HG02840 (cell line): ENCODE measurements around the gene C1QBP.

Source experiments
- ATAC-seq: cut with Tn5 transposase; IDR thresholded peaks from one replicate; pipeline ENCODE4 v1.9.1; 2021; ENCODE audit warnings: mild to moderate bottlenecking, moderate library complexity, moderate number of reproducible peaks; ENCODE audit not compliant: unreplicated experiment, low FRiP score

C1QBP gene, protein sequence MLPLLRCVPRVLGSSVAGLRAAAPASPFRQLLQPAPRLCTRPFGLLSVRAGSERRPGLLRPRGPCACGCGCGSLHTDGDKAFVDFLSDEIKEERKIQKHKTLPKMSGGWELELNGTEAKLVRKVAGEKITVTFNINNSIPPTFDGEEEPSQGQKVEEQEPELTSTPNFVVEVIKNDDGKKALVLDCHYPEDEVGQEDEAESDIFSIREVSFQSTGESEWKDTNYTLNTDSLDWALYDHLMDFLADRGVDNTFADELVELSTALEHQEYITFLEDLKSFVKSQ

DNA sequence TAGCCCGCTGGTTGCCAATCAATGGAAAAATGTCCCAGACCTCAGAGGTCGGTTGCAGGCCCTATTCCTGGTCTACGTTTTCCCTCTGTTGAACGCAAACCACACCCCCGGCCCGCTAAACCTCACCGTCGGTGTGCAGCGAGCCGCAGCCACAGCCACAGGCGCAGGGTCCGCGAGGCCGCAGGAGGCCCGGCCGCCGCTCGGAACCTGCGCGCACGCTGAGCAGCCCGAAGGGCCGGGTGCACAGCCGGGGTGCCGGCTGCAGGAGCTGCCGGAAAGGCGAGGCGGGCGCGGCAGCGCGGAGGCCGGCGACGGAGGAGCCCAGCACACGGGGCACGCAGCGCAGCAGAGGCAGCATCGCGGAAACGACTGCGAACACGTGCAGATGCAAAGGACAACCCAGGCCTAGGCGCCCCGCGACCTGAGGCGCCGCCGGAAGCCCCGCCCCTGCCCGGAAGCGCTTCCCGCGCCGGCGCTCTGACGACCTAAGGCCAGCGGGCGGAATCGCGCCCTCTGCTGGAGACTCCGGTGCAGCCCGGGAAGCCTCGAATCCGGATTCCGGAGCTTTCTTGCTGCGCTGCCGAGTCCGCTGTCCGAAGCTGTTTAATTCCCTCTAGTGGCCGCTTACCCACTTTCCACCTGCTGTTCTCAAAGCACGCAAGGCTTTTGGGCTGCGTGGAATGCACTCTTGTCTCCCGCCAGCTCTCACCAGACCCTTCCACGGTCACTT lies at the start of gene C1QBP:
Gene C1QBP, minus strand, starts transcription at position 440 of the 730 bp plus-strand sequence. Its CDS starts 82 bp downstream, at position 358.
- peak; percentile 73 for ATAC-seq

- no peak for ATAC-seq
Observed at GRCh38 chr17:5488752-5489151, 49.8 kb upstream of the C1QBP start.

DNA sequence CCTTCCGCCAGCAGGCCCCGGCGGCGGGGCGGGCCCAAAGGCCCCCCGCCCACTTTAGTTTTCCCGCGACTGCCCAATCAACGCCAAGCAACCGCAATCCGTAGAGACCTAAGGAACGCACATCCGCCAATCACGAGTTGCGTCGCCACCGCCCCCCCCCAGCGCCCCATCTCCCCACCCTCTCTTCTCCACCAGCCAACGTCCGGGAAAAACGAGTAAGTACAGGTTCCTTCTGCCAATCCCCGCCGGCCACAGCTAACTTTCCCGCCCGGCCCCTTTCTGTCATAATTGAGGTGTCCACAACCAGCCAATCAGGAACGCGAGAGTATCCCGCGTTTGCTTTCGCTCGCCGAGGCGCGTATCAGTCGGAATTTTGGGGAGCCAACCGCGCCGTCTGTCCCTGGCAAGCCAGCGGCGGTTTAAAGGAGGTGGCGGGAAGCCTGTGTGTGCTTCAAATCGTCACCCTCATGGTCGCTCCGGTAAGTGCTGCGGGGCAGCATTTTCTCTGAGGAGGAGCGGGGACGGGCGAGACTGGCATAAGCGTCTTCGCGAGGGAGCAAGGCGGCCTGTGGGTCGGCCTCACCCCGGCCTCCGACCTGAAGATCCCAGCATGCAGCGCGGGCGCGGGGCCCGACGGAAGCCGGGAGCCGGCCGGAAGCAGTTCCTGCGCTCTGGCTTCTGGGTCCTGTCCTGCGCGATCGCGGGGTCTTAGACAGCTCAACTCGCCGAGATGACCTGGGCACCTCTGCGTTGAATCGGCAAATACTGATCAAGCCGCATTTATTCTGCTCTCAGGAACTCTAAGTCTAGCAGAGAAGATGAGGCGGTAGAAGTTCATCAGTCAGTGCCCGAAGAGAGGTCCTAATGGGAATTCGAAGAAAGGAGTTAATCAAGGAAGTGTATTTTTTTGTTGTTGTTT lies 47.5 kb upstream of the C1QBP start, which contains the start of gene MIS12:
Gene MIS12, plus strand, starts transcription at position 361 of the 919 bp plus-strand sequence. CDS start 2,297 bp downstream, outside the sequence.
- peak; percentile 82 for ATAC-seq

- peak; percentile 27 for ATAC-seq
Observed at GRCh38 chr17:5485270-5486205, 46.6 kb upstream of the C1QBP start, which contains the start of gene DERL2. Gene DERL2 (minus strand): TSS chr17:5486178. CDS start chr17:5486161, 17 bp downstream.

DNA sequence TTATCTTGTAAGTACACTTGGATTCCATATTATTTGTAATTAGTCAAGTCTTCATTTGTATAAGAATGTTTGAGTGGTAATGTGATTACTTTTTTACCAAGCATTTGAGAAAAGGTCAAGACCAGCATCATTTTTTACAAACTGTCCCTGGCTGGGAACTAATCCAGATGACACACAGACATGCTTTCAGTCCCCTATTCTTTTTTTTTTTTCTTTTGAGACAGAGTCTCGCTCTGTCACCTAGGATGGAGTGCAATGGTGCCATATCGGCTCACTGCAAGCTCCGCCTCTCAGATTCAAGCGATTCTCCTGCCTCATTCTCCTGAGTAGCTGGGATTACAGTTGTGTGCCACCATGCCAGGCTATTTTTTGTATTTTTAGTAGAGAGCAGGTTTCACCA lies 42.5 kb upstream of the C1QBP start:
- ATAC-seq = no peak

DNA sequence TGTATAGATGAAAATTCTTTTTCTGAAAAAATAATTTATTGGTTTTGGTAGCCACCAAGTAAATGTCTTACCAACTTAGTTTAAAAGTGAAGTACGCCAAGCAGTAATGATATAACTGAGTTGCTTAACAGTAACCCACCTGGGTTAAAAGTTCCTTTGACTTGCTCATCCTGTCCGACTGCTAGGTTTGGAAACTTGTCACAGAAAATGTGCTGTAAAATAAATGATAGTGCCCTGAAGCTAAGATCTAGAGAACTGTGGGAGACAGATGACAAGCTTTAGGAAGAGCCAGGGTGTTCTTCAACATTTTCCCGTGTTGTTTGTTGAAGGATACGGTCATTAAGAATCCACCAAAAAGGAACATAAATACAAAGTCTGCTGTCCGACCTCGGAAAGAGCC lies 42.0 kb upstream of the C1QBP start:
- no peak for ATAC-seq

- no peak for ATAC-seq
Observed at GRCh38 chr17:5478992-5479391, 40.0 kb upstream of the C1QBP start.

DNA sequence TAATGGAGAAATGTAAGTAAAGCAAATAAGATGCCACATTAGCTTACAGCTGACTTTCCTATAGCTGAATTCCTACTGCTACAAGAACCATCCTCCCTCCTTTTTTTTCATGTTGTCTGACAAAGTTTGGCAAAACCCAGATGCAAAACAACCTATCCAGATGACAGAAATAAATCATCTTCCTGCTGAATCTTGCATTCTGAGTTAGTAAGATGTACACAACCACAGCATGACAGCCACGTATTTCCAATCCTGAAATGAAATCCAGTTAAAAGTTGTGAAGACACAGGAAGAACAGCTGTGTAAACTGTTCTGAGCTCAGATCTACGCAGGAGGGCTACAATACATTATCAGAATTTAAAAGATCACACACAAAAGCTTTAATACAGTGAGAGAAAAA lies 35.0 kb upstream of the C1QBP start:
- ATAC-seq = no peak

DNA sequence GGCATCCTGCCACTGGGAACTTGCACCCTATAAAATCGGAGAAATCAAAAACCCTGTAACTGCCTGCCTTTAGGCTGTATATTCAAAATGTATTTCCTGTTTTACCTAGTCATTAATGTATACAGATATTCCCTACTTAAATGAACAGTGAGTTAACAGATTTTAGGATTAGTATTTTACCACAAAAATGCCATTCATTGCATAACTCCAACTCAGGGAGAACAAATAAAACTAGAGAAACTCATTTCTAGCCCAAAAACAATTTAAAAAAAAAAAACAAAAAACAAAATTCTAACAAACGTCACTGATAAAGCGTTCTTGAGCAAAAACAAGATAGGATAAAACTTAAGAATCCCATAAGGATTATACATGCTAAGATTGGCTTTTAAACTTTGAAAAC lies 33.6 kb upstream of the C1QBP start:
- no peak for ATAC-seq

DNA sequence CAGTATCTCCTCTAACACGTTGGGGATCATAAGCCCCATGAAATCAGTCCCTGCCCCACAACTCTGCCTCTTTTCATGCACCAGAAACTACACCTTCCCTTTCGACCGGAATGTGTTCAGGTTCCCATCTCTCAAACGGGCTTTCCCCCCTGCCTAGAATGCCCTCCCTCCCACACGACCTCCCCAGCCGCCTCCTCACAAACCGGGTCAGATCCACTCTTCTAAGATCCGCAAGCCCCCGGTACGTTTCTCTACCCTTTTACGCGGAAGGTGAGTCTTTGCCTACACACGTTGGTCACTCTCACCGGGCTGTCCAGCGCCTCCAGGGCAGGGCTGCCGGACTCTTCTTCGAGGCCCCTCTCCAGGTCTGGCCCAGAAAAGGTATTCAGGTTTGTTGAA lies 29.1 kb upstream of the C1QBP start:
- peak; percentile 9 for ATAC-seq

GRCh38 chr17:5467416-5467815 lies 28.5 kb upstream of the C1QBP start:
- no peak for ATAC-seq

GRCh38 chr17:5466295-5466694 lies 27.3 kb upstream of the C1QBP start:
- ATAC-seq = no peak

- no peak for ATAC-seq
Observed at GRCh38 chr17:5464717-5465507, 26.0 kb upstream of the C1QBP start.

GRCh38 chr17:5446786-5447185 lies 7.8 kb upstream of the C1QBP start:
- no peak for ATAC-seq

- ATAC-seq = no peak
Observed at GRCh38 chr17:5444209-5444608, 5.3 kb upstream of the C1QBP start.

DNA sequence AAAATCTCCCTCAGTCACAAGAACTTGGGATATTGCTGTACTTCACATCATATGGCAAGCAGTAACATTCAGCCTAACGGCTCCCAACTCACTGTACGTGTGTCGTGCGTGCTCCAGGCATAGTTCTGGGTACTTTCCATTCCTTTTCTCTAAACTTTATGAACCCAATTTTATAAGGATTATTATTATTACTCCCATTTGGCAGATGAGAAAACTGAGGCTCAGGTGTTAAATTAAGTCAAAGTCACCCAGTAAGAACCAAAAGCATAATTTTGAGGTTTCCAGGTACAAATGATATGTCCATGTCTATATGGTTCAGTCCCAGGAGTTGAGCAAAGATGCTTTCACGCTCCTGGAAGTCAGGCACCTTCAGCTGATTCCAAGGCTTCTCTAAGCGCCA lies 4.8 kb upstream of the C1QBP start:
- no peak for ATAC-seq

- no peak for ATAC-seq
Observed at GRCh38 chr17:5439446-5439764, 450 bp upstream of the C1QBP start.

GRCh38 chr17:5437721-5438317 lies 1.1 kb downstream of the C1QBP start:
- no peak for ATAC-seq
